Loucy (cell line): ENCODE data around the gene PER2.

Source experiments
- EZH2phosphoT487 ChIP-seq: fragments of 200-600 bp; IDR thresholded peaks from 2 replicates; pipeline ENCODE4 v1.6.1; 2018; ENCODE audit warnings: antibody characterized with exemption, mild to moderate bottlenecking, moderate library complexity, borderline replicate concordance
- TF ChIP-seq, protein P1 (sequence below): fragments of 200-600 bp; sonication (generic); conservative IDR thresholded peaks from 2 replicates; pipeline ENCODE4 v1.5.1; 2014; ENCODE audit warnings: mild to moderate bottlenecking, antibody characterized with exemption, low read length

DNA sequence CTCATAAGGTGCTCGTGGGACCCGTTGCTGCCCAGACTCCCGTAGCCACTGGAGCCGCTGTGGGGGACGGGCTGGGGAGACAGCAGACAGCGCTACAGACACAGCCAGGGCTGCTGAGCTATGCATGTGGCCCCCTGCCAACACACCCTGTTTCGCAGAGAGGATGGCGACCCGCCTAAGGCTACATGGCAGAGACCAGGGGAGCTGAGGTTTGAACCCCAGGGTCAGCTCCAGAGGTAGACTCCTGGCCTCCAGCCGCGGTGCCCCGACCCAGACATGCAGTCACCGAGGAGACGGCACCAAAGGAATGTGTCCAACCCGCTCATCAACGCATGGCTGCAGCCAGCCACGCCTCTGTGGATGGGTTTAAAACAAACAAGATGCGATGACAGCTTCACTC is 27.5 kb downstream of the PER2 start:
- TF ChIP-seq, protein P1, sequence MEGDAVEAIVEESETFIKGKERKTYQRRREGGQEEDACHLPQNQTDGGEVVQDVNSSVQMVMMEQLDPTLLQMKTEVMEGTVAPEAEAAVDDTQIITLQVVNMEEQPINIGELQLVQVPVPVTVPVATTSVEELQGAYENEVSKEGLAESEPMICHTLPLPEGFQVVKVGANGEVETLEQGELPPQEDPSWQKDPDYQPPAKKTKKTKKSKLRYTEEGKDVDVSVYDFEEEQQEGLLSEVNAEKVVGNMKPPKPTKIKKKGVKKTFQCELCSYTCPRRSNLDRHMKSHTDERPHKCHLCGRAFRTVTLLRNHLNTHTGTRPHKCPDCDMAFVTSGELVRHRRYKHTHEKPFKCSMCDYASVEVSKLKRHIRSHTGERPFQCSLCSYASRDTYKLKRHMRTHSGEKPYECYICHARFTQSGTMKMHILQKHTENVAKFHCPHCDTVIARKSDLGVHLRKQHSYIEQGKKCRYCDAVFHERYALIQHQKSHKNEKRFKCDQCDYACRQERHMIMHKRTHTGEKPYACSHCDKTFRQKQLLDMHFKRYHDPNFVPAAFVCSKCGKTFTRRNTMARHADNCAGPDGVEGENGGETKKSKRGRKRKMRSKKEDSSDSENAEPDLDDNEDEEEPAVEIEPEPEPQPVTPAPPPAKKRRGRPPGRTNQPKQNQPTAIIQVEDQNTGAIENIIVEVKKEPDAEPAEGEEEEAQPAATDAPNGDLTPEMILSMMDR = no peak
- TF ChIP-seq EZH2phosphoT487 = no peak
